Pancreas (tissue), 10 donors: ENCODE measurements around the gene NYAP1. TPM values are rescaled to one million over a fixed set of nuclear protein-coding genes. Genes with fewer than 3 reads are reported as not detected.

Source experiments
- ATAC-seq, 4 donors: fragments of 200-7000 bp; cut with Tn5 transposase; one replicate each; pipeline versions ENCODE4 v1.8.0 to v1.9.1; 2020; ENCODE audit warnings: mild to moderate bottlenecking in 4 of 4, moderate library complexity in 4 of 4
- DNase-seq, 6 donors: peaks; one replicate each; pipeline ENCODE4 v3.0.0-alpha.2; 2020
- FAIRE-seq: peaks from 2 replicates; lab custom pipeline; 2012; peaks lifted over from hg19 to GRCh38; lab: Jason Lieb, UNC
- H3K27ac ChIP-seq, 4 donors: fragments of 200-600 bp; sonication (generic); 1 replicate in 3 of 4; 2 replicates in 1 of 4; pipeline versions ENCODE4 v1.5.0 to v1.8.0; 2020
- H3K27me3 ChIP-seq, 4 donors: fragments of 200-600 bp; one replicate each; pipeline ENCODE4 v1.8.0; 2021
- H3K36me3 ChIP-seq, 3 donors: fragments of 200-600 bp; sonication (generic) in 1 of 3; one replicate each; pipeline versions ENCODE4 v1.5.0 to v1.8.0; 2020 to 2021
- H3K4me1 ChIP-seq, 3 donors: fragments of 200-600 bp; one replicate each; pipeline ENCODE4 v1.8.0; 2021
- H3K4me3 ChIP-seq, 4 donors: fragments of 200-600 bp; sonication (generic) in 2 of 4; one replicate each; pipeline versions ENCODE4 v1.5.0 to v1.8.0; 2020 to 2021
- H3K9me3 ChIP-seq, 4 donors: fragments of 200-600 bp; one replicate each; pipeline ENCODE4 v1.8.0; 2021
- CTCF ChIP-seq, 4 donors: fragments of 200-600 bp; sonication (generic) in 3 of 4; IDR thresholded peaks; one replicate each; pipeline versions ENCODE4 v1.5.0 to v1.8.0; 2021; ENCODE audit warnings: antibody characterized with exemption in 4 of 4
- WGBS, 2 donors: extraction: QIAGEN DNeasy Blood & Tissue Kit; methylation state at CpG; one replicate each; pipeline ENCODE4 v1.1.7; 2013; 5-methylcytosine and 5-hydroxymethylcytosine counted together
- intact Hi-C, 3 donors: fragments of 100-400 bp; cut with DNase I; formaldehyde crosslinking; loops; one replicate each; pipeline versions ENCODE4 v1.11.1 to v1.14.2; 2022
- polyA plus RNA-seq, 2 donors: library from polyadenylated mRNA; stranded (reverse); fragments of 200-250 nt; gene quantifications; one replicate each; pipeline ENCODE4 v1.2.3, GENCODE V29; 2013
- total RNA-seq, 6 donors: library from RNA; stranded (reverse); fragmentation: NEBNext Ultra II Directional in 4 of 6; extraction: Animal tissue kit (Norgen Biotek cat#: 25700) in 4 of 6; gene quantifications; one replicate each; pipeline versions ENCODE4 v1.2.1 to v1.2.4, GENCODE V29; 2021 to 2023
- donor health status: healthy with polysubstance abuse.
- donor health status: DM: no; HTN: no; CAD: no; lungs with moderate emphysema.
- donor health status: DM: no; HTN: no; CAD: no.
- donor health status: control.
- donor health status: control.
- donor health status: Bipolar disorder and iron deficiency.
- donor health status: DM: yes; HTN: yes; CAD: no.
- donor health status: DM: no; HTN: no; CAD: no.
- donor health status: DM: no; HTN: no; CAD: no.
- donor health status: DM: yes; HTN: yes; CAD: no.

Gene NYAP1
- total and polyA plus RNA-seq, 8 donors = 0.25 to 4.8 (median 0.96) TPM

GRCh38 chr7:100506356-100506923 lies 22.7 kb downstream of the NYAP1 start:
- Histone ChIP-seq H3K27me3 (no peaks in the 10 kb centered on the region), H3K4me3 (no peak overlapping the region), H3K27ac (no peak overlapping the region), H3K36me3 (no peaks in the 10 kb centered on the region), H3K9me3 (no peaks in the 10 kb centered on the region), H3K4me1 (no peaks in the 10 kb centered on the region)
- 61 to 66% methylated on average over 8 of the region's 8 CpGs for WGBS, 2 donors
- ATAC-seq (no peak), DNase-seq (no peak), FAIRE-seq (no peak)
- intact Hi-C loops = no loop called here
- TF ChIP-seq CTCF (IDR thresholded peaks at IDR 0.05) = no peak

- 37 to 41% methylated on average over 15 of the region's 15 CpGs for WGBS, 2 donors
- intact Hi-C loops = no loop called here
- no peaks in the 10 kb centered on the region for H3K9me3 ChIP-seq
- H3K4me3 ChIP-seq = no peak overlapping the region
- no peak for TF ChIP-seq CTCF (IDR thresholded peaks at IDR 0.05)
- ATAC-seq (peak; percentile 80 to 92 (median 88)), DNase-seq (peak; percentile 44 to 86 (median 79)), FAIRE-seq (no peak)
- no peaks in the 10 kb centered on the region for H3K27me3 ChIP-seq
- H3K27ac ChIP-seq = peak overlapping the region; percentile 3 to 73 (median 56)
- H3K36me3 ChIP-seq = no peaks in the 10 kb centered on the region
- H3K4me1 ChIP-seq = no peaks in the 10 kb centered on the region
Measured at GRCh38 chr7:100509231-100509630, 25.5 kb downstream of the NYAP1 start.

GRCh38 chr7:100510437-100511239 lies 26.9 kb downstream of the NYAP1 start:
- Histone ChIP-seq H3K9me3 (no peaks in the 10 kb centered on the region), H3K4me1 (no peaks in the 10 kb centered on the region), H3K27me3 (no peaks in the 10 kb centered on the region), H3K27ac (no peak overlapping the region), H3K36me3 (no peaks in the 10 kb centered on the region), H3K4me3 (no peak overlapping the region)
- 91 to 92% methylated on average over 9 of the region's 9 CpGs for WGBS, 2 donors
- no peak for TF ChIP-seq CTCF (IDR thresholded peaks at IDR 0.05)
- no peak for FAIRE-seq
- intact Hi-C loops = no loop called here
- DNase-seq = no peak
- ATAC-seq = no peak

- Histone ChIP-seq H3K27me3 (no peaks in the 10 kb centered on the region), H3K4me1 (no peaks in the 10 kb centered on the region), H3K4me3 (no peak overlapping the region), H3K27ac (no peak overlapping the region), H3K36me3 (no peaks in the 10 kb centered on the region), H3K9me3 (no peaks in the 10 kb centered on the region)
- ATAC-seq = no peak
- intact Hi-C loops = no loop called here
- no peak for FAIRE-seq
- WGBS, 2 donors = 77 to 78% methylated on average over 9 of the region's 9 CpGs
- no peak for DNase-seq
- TF ChIP-seq CTCF (IDR thresholded peaks at IDR 0.05) = no peak
Measured at GRCh38 chr7:100513212-100513810, 29.6 kb downstream of the NYAP1 start.
